ENCODE data around the gene PSMB3.

DNA sequence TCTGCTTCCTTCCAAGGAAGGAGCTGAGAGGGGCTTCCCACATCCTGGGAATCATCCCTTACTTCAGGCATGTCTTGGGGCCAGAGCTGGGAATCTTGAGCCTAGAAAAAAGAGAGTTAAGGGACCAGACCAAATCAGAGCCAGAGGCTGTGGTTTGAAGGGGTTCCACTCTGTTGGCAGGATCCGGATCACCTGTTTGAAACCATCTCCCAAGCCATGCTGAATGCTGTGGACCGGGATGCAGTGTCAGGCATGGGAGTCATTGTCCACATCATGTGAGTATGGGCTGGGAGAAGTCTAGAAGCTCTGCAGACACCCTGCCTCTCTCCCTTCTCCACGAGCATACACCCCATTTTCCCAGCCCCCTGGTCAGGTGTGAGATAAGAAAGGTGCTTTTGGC lies 9.7 kb downstream of the PSMB3 start:
- TF ChIP-seq, protein P1, sequence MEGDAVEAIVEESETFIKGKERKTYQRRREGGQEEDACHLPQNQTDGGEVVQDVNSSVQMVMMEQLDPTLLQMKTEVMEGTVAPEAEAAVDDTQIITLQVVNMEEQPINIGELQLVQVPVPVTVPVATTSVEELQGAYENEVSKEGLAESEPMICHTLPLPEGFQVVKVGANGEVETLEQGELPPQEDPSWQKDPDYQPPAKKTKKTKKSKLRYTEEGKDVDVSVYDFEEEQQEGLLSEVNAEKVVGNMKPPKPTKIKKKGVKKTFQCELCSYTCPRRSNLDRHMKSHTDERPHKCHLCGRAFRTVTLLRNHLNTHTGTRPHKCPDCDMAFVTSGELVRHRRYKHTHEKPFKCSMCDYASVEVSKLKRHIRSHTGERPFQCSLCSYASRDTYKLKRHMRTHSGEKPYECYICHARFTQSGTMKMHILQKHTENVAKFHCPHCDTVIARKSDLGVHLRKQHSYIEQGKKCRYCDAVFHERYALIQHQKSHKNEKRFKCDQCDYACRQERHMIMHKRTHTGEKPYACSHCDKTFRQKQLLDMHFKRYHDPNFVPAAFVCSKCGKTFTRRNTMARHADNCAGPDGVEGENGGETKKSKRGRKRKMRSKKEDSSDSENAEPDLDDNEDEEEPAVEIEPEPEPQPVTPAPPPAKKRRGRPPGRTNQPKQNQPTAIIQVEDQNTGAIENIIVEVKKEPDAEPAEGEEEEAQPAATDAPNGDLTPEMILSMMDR (IDR thresholded peaks at IDR 0.05) = no peak
- TF ChIP-seq POLR2A (IDR thresholded peaks at IDR 0.05) = no peak
